ENCODE data around the gene ETFB.

GRCh38 chr19:51359294-51359693 is 6.9 kb downstream of the ETFB start:
- no peak for TF ChIP-seq MYC (IDR thresholded peaks at IDR 0.05; ENCODE audit: low read depth, low read length)
- no peak for TF ChIP-seq CTCF (IDR thresholded peaks at IDR 0.05; ENCODE audit: low read depth, low read length)
